ENCODE measurements around the gene IRF4. TPM values are rescaled to one million over a fixed set of nuclear protein-coding genes. Genes with fewer than 3 reads are reported as not detected.

The IRF4 gene
- polyA plus RNA-seq, 1 of the 3 experiments (the other 2 are of a cell fraction): not detected

GRCh38 chr6:354631-355280, 36.8 kb upstream of the IRF4 start:
- ChIA-PET POLR2A (interaction anchor here (0.9 kb wide), 1 partner anchor 26 kb away, joined by 3 read pairs; no protein-coding TSS in a partner anchor), CTCF (no interaction called here)
- no peak for TF ChIP-seq USF1 (IDR thresholded peaks at IDR 0.05; ENCODE audit: borderline replicate concordance, low read depth)
- no peak for TF ChIP-seq REST (IDR thresholded peaks at IDR 0.05; ENCODE audit: low read depth, low read length)
- TF ChIP-seq CHD2 (IDR thresholded peaks at IDR 0.05; ENCODE audit: low read length, partially characterized antibody): no peak
- WGBS (ENCODE audit: low lambda C conversion rate): 46% methylated on average over 15 of the region's 15 CpGs
- Histone ChIP-seq H3K9me3 (no peaks in the 10 kb centered on the region), H3K9ac (no peak overlapping the region), H3K9me2 (no peaks in the 10 kb centered on the region), H3F3A (replicated peaks; ENCODE audit: insufficient read depth) (no peaks in the 10 kb centered on the region), H3K4me2 (no peak overlapping the region), H2AFZ (ENCODE audit: low read depth) (no peak overlapping the region), H3K27me3 (ENCODE audit: insufficient read depth) (peaks cover 43% of the 10 kb centered on the region), H3K4me3 (ENCODE audit: low read depth in 2 of 2, low read length in 1 of 2) (no peak overlapping the region), H3K4me1 (ENCODE audit: control insufficient read depth in 1 of 2, insufficient read depth in 2 of 2, low read depth in 1 of 2, low read length in 1 of 2) (no peaks in the 10 kb centered on the region), H3K36me3 (replicated peaks in 1 of 2; ENCODE audit: control insufficient read depth in 1 of 2, insufficient read depth in 2 of 2, low read length in 1 of 2) (no peaks in the 10 kb centered on the region), H3K27ac (ENCODE audit: low read depth in 2 of 2, low read length in 1 of 2) (no peak overlapping the region), H3K79me2 (ENCODE audit: insufficient read depth) (no peaks in the 10 kb centered on the region), H4K20me1 (ENCODE audit: insufficient read depth) (no peaks in the 10 kb centered on the region)
- no peak for DNase-seq

- H3K79me2 ChIP-seq (ENCODE audit: insufficient read depth): no peaks in the 10 kb centered on the region
- H3K36me3 ChIP-seq (replicated peaks in 1 of 2; ENCODE audit: control insufficient read depth in 1 of 2, insufficient read depth in 2 of 2, low read length in 1 of 2): no peaks in the 10 kb centered on the region
- peaks cover 51% of the 10 kb centered on the region for H3K27me3 ChIP-seq (ENCODE audit: insufficient read depth)
- H3K4me1 ChIP-seq (ENCODE audit: control insufficient read depth in 1 of 2, insufficient read depth in 2 of 2, low read depth in 1 of 2, low read length in 1 of 2): no peaks in the 10 kb centered on the region
- no peaks in the 10 kb centered on the region for H3K9me3 ChIP-seq
- H3K4me2 ChIP-seq: no peak overlapping the region
- POLR2A ChIA-PET: interaction anchor here (0.9 kb wide), 1 partner anchor 27 kb away, joined by 3 read pairs; no protein-coding TSS in a partner anchor
- H2AFZ ChIP-seq (ENCODE audit: low read depth): no peak overlapping the region
- no peak for DNase-seq
- 43% methylated on average over 9 of the region's 9 CpGs for WGBS (ENCODE audit: low lambda C conversion rate)
- no peaks in the 10 kb centered on the region for H4K20me1 ChIP-seq (ENCODE audit: insufficient read depth)
- H3K4me3 ChIP-seq (ENCODE audit: low read depth in 2 of 2, low read length in 1 of 2): no peak overlapping the region
- no peak overlapping the region for H3K9ac ChIP-seq
- H3K9me2 ChIP-seq: no peaks in the 10 kb centered on the region
- TF ChIP-seq USF2 (IDR thresholded peaks at IDR 0.05; ENCODE audit: borderline replicate concordance, low read depth, low read length) (no peak), FOSL2 (IDR thresholded peaks at IDR 0.05; ENCODE audit: borderline replicate concordance, low read depth) (no peak), SIN3A (IDR thresholded peaks at IDR 0.05; ENCODE audit: borderline replicate concordance, low read depth, low read length) (no peak), PBX3 (IDR thresholded peaks at IDR 0.05) (no peak), RFX5 (IDR thresholded peaks at IDR 0.05; ENCODE audit: low read length) (no peak), GATA2 (CRISPR knock-in tag; IDR thresholded peaks at IDR 0.05) (no peak)
- CTCF ChIA-PET: interaction anchor here (0.6 kb wide), 1 partner anchor 83 kb away, joined by 3 read pairs; no protein-coding TSS in a partner anchor
- no peaks in the 10 kb centered on the region for H3F3A ChIP-seq (replicated peaks; ENCODE audit: insufficient read depth)
- no peak overlapping the region for H3K27ac ChIP-seq (ENCODE audit: low read depth in 2 of 2, low read length in 1 of 2)
Observed at GRCh38 chr6:355373-356208, 36.0 kb upstream of the IRF4 start.

Measured in SK-N-SH (cell line).